ENCODE results near the gene BCL2.

The BCL2 gene

DNA sequence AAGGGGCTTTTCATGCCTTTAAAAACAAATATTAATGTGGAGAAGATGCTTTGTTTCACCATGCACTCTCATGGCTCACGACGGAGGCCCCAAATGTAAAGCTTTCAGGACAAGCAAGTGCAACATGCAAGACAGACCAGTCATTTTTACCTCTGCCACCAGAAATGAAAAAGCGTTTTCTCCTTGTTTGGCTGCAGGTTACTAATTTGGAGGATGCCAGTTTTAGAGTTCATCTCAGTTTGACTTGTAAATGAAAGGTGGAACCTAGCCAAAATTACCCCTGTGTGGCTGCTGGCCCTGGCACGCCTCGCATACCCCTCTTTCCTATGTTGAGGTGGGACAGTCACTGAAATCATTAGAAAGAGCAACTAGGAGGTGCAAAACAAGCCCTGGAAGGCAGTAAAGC lies 138.6 kb downstream of the BCL2 start:
- DNase-seq (ENCODE audit: low read depth): no peak

DNA sequence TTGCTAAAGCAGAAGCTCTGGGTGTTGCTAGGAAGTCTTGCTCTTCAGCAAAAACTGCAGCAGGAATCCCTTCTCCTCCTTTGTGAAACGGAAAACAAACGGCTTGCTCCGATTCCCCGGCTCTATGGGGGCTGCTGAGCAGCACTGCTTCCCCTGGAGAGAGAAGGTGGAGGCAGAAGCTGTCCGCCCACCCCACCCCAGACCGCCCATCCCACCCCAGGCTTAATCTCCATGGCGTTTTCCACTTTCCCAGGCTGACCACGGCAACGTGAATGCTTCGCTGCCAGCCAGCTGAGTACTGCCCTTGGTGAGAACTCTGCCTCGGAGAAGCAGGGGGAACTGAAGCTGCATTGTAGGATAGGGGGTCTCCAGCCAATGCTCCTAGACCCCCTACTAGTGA lies 139.2 kb downstream of the BCL2 start:
- DNase-seq (ENCODE audit: low read depth): no peak

DNA sequence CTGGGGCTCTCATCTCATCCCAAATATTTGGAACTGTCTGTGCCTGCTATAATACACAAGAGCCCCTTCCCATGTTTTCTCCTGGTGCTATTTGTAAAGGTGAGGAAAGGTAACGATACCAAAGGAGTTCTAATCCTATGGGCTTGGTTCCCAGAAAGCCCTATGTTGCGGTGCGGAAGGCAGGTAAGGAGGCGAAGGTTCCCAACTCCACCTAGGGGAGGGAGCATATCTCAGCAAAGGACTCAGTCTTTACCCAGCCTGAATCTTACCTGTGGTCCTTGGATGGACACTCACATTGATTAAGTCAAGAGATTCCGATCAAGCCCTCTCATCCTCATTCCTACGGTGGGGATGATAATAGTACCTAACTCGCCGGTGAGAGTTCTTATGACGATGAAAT lies 140.1 kb downstream of the BCL2 start:
- no peak for DNase-seq (ENCODE audit: low read depth)

DNA sequence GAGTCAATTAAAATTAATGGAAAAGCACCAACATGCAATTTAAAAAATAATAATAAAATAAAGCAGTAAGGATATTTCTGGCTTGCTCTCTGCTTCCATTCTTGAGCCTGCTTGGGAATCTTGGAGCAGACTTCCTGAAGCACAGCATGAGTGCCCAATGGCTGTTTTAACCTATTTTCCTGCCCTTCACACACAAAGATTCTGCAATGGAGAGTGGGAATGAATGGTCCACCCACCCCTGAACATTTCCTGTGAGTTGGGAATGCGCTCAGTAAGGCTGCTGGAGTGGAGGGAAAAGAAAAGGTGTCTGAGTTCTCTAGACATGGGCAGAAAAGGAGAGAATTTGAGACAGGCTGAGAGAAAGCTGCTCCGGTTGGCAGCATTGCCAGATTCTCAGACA lies 140.6 kb downstream of the BCL2 start:
- no peak for DNase-seq (ENCODE audit: low read depth)

DNA sequence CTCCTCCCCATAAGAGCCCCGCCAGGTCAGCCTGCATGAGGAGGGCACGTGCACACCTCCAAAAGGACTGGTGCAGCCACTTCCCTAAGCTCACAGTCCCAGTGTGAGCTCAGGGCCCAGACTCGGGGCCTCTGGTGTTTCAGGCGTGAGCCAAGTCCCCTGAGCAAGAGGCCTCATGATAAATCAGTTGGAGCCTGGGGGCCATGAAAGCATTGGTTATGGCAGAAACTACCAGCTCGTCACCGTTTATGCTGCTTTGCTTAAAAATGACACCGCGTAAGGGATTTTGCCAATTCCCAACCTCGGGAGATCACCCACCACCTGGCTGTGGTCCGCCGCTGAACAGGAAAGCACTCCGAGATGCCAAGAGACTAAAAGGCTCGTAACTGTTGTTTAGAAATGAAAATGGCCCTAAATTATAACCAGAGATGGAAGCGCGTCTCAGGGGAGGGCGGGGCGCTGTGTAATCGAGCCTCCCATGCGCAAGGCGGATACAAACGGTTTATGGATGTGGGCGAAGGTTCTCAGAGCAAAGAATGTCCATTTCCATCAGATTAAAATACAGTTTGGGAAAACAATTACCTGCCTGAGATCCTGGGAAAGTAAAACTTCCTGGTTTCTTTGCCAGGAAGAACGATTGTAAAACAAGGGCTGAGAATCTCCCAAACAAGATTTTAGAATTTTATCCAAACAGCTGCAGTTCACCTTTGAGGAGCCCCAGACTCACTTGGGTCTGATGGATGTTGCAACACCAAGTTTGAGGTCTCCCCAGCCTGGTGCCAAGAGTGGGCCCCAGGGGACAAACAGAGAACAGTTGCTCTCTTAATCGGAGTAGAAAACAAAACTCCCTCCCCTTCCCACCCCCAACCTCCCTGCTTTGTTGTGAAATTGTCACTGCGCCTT lies 141.4 kb downstream of the BCL2 start:
- DNase-seq (ENCODE audit: low read depth): no peak

DNA sequence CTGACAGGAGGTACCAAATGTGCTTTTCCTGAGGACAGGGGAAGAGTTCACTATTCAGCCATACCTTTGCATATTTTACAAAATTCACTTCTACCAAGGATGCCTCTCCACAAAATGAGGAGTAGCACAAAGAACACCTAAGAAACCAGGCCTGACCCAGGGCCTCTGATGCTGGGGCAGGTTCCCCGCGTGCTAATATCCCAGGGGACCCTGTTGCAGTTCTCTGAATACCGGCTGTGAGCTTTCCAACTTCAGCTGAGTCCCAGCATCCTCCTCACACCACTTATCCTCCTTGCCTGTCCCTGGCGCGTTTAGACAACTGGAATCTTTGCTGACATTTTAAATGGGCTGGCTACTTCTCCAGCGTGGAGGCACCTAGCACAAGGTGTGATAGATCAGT lies 142.3 kb downstream of the BCL2 start:
- no peak for DNase-seq (ENCODE audit: low read depth)

DNA sequence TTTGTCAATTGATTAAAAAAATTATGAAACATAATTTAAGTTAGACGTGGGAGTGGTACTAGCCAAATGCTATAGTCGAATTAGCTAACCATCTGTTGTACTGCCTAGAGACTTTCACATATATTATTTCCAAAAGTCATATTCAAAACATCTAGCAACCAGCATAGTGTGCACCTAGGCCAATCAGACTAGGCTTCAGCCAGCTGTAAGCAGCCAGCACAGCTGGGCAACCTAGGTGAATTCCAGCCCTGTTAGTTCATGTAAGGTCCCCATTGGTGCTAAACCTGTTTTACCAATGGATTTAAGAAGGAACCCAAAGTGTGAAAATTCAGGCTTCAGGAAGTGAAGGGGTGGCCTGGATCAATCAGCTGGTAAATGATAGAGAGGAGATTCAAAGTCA lies 144.3 kb downstream of the BCL2 start:
- DNase-seq (ENCODE audit: low read depth): no peak

DNA sequence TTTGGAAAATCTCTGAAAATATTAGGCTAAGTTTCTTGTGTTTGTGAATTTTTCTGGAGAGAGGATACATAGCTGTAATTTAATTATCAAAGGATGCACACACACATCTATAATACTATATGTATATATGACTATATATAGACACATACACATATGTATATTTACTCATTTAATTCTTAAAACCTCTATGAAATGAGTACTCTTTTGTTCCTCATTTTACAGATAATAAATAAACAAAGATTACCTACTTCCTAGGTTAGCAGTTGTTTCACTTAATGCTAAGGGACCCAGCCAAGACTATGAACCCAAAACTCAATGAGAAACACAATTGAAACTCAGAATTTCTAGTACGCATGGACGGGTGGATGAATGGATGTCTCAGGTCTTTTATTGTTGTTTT lies 145.6 kb downstream of the BCL2 start:
- DNase-seq (ENCODE audit: low read depth): no peak

DNA sequence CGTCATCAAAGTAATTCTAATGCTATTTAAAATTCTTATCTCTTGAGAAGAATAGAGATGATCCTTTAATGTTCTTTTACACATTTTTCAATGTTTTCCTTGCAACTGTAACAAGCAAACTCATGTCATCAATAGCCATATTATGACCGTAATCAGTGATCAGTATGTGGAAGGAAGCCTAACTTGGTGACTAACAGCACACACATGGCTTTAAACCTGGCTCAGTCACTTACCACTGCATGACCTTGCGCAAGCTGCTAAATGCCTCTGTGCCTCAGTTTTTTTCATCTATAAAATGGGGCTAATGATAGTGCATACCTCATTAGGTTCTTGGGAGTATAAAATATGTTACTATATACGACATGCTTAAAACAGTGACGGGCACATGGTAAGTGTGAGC lies 149.7 kb downstream of the BCL2 start:
- DNase-seq (ENCODE audit: low read depth): no peak

DNA sequence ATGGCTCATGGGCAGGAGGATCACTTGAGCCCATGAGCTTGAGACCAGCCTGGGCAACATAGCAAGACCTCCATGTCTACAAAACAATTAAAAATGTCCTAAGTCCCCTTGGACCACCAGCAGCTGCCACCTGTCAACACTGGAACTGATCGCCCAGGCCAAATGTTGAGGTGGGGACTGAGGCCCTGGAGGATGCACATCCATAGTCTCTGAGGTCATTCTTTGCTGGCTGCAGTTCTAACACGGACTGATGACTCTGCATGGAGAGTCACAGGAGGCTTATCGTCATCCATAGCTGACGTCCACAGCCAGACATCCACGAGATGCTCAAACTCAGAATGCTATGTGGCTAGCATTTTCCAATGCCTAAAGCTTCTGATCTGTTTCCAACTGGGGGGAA lies 151.3 kb downstream of the BCL2 start:
- no peak for DNase-seq (ENCODE audit: low read depth)

DNA sequence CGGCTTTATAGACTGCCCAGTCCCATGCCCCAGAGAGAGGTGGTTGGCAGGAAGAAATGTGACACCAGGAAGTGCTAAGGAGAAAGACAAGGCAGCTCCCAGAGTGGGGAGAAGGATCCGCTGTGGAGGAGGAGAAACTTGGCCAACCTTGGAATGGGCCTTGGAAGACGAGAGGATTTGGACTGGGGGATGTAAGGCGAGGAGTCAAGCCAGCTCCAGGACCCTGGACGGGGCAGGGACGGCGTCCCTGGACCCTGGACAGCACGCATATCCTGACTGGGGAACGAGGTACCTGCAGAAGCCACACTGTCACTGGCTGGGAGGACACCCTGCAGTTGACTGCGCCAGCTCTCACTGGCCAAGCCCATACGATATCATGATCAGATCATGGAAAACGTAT lies 153.4 kb downstream of the BCL2 start:
- no peak for DNase-seq (ENCODE audit: low read depth)

DNA sequence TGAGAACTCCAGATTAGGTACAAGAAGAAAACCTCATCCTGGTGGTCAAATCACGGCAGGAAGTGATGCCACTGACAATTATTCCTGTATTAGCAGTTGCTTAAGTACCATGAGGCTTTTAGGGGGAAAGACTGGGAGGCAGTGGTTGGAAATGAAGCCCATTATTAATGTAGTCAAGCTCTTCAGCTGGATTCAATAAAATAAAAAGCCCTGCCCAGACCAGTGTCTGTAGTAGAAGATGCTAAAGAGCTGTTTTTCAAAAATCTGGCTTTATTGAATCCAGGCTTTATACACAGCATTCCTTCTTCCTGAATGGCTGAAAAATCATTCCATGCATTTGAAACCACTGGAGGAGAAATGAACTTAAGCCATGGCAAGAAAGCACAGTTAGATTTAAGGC lies 155.2 kb downstream of the BCL2 start:
- DNase-seq (ENCODE audit: low read depth): no peak

DNA sequence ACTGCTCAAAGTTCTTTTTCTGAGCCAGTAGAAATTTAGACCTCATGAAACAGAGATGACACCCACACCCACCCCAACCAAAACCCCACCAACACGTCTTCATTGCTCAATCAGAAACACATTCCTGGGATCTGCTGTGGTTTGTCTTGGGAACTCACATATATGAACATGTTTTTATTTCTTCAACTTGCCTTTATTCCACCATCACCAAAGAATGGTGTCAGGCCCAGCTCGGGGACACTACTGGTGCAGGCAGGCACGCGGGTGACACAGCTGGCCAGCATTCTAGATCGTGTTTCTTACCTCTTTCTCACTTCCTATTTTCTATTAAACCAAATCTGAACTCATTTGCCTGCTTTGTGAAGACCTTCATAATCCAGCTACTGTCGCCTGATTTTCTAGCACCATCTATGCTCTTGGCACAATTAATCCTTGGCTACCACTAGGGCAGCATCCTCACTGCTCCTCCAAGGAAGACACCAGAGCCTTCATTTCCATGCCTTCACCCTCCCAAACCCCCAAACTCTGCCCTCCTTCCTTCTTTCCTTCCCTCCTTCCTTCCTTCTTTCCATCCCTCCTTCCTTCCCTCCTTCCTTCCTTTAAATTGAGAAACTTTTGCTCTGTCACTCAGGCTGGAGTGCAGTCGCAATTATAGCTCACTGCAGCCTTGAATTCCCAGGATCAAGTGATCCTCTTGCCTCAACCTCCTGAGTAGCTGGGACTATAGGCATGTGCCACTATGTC lies 157.1 kb downstream of the BCL2 start:
- no peak for DNase-seq (ENCODE audit: low read depth)

DNA sequence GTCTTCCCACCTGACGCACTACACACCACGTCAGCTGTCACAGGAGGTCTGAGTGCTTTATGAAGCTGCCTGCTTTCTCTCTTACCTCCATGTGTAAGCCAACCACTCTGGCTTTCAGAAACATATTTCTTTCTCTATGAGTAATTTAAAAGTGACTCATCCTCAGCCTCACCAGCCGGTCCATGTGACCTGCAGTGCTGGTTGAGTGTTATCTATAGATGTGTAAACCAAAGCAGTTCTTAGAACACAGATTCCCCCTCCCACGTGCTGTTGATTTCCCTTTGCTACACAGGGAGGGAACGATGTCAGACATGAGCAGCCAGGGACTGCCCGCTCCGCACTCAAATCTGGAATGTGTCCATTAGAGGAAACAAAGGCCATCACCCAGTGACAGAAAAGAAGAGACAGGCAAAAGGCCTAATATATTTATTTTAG lies 157.8 kb downstream of the BCL2 start:
- DNase-seq (ENCODE audit: low read depth): peak; percentile 64

DNA sequence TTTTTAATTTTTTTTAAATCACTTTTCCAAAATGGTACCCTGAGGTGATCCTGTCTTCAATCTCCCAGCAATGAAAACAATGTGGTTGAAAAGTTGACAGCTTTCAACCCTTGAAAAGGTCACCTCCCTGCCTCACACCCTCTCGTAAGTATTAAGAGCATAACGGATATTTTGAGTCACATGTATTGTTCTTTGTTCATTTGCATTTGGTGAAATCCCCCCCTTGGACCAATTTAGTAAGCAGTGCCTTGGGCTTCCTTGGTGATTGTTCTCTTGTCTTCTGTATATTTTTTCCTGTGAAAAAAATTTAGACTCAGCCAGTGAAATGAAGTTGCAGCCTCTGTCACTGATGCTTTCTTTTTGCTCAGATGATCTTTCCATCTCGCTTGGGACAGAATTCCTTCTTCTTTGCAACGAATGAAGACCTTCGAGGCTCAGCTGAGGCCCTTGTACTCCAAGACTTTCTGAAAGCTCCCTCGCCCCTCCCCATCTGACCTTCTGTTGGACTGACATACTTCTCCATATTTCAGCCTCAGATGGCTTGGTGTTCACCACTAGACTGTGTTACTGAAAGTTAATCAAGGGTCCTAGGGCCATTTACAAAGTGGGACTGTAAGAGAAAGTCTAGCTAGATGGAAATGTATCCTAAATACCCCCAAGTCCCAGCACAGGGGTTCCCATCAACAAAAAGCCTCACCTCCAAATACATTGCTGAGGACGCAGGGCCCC lies 158.4 kb downstream of the BCL2 start:
- DNase-seq (ENCODE audit: low read depth): no peak

DNA sequence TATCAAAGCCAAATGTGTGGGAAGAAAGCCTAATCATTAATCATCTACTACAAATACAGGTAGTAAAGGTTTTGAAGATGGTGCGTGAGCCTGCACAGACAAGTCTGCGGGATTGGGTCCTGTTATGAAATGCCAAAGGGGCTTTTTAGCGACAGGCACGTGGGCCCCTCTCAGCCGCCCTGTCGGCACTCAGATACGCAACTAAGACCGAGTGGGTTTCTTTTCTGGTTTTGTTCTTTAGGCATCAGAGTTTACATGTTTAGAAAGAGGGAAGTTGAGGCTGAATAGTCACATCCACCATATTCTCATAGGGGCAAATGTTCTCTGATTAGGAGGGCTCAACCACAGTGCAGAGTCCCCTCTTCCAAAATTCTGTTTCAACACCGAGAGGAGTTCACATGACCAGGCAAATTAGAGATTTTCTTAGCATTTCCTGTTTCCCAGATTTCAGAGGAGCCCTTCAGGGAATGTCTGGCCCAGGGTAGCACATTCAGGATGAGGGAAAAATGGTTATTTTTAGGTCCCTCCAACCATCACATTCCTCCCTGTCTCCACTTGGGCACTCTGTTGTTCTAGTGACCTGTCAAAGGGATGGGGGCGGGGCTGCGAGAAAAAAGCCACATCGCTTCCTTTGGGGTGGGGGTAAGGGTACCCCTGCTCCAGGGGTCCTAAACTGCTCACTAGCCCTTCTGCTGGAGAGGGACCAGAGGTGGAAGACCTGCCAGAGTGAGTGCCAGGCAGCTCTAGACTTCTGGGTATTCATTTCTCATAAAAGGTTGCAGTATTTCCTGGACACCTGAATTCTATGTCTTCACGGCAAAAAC lies 159.2 kb downstream of the BCL2 start:
- DNase-seq (ENCODE audit: low read depth): no peak

DNA sequence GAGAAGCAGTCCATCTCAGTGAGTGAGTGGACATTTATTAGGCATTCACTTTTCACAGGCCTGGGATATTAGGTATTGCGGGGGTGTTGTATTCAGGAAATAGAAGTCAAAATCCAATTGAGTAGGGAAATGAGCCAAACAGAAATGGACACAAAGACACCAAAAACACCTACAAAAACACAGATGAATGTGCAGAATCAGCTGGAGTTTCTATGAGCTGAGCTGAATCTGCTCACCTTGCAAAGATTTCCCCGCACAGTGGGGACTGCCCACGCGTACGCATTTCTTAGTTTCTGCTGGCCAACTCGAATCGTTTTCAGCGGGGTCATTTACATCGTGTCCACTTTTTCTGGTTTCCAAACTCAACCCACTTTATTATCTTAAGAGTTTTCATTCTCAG lies 160.0 kb downstream of the BCL2 start:
- DNase-seq (ENCODE audit: low read depth): no peak

DNA sequence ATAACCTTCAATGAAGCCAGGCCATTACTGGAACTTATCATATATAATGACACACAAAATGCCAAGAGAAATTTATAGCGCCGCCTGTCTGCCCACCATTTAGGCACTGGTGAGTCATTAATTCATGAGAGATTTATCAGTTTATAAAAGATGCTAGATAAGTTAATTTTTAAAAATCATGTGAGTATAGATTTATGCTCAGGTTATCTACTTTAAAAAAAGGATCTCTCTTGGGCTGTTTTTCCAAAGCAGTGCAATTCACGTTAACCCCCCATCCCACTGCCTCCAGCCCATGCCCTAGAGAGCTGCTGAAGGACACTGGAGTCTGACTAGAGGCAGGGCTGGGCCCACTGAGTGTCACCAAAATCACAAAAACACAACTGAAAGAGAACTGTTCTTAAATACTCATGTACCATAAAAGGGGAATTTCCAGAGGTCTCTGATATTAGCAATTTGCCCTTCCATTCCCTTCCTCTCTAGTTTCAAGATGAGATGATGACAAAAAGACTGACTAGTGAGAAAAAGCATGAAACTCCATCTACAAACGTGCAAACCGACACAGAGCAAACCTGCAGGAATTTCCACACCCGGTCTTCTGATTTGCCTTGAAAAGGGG lies 160.8 kb downstream of the BCL2 start:
- DNase-seq (ENCODE audit: low read depth): no peak

DNA sequence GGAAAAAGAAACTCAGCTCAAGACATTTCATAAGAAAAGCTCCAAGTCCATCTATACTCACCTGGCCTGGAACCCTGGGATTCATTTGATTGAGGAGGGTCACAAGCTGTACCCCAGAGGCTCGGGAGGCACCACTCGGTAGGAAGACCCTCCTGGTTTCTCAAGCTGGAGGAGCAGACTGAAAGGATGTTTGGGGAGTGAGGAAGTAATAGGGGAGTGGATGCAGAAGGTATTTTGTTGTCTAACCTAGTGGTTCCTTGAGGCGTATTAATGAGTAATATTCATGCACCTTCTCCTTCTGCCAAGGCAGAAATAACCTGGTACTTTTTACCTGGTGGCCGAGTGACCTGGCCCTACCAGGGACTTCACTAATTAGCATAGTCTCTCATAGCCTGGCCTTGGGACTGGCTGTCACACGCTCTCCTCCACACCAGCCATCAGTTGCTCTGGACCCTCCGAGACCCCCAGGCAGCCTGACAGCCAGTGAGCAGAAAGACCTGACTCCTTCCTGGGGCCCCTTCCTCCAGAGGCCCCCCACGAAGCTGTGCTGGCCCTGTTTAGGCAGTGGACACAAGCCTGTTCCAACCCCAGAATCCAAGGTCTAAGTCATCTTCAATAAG lies 161.4 kb downstream of the BCL2 start:
- no peak for DNase-seq (ENCODE audit: low read depth)

DNA sequence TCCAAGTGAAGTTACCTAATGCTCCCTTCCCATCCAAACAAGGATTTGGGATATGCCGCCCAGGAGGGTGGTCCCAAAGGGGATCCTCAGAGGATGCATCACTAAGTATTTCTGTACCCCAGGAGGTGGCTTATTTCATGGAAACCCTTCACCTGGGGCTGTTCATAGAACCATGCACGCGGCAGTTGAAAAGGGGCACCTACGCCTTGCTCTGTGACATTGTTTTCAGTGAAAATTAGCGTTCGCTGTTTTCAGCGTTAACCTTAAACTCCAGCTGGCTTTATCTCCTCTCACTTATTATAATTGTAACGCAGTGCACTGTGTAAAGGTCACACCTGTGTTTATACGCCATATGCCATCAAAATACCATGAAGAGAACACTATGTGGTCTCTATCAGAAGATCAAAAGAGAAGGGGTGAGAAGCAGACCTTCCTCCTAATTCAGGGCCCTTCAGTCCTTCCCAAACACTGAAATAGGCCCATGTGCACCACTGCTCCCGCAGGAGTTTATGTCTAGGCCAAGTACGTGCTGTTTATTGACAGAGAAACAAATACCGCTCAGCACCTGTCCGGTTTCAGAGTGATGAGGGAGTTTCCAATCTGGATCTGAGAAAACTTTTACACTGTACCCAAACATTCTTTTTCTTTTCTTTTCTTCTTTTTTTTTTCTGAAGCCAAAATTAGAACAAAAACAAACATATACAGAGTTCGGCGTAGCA lies 162.1 kb downstream of the BCL2 start:
- DNase-seq (ENCODE audit: low read depth): no peak

Measured in activated T-helper 1 cell treated with Interleukin-2 at 50 U/mL for 16 hours (primary cell).